NCI-H524 treated with DMSO at 0.1 percent for 48 hours (cell line): ENCODE measurements around the gene ABI2.
"Not testable (repeated sequence)": the region's sequence is repeated elsewhere in the genome, so short reads cannot be mapped to it uniquely, and the experiment has no call there.

ENCODE experiments used
- DNase-seq: peaks from one replicate; lab custom pipeline; 2025; lab: John Stamatoyannopoulos, UW

The ABI2 gene

GRCh38 chr2:203359450-203359849, 31.3 kb downstream of the ABI2 start:
- no peak for DNase-seq

DNA sequence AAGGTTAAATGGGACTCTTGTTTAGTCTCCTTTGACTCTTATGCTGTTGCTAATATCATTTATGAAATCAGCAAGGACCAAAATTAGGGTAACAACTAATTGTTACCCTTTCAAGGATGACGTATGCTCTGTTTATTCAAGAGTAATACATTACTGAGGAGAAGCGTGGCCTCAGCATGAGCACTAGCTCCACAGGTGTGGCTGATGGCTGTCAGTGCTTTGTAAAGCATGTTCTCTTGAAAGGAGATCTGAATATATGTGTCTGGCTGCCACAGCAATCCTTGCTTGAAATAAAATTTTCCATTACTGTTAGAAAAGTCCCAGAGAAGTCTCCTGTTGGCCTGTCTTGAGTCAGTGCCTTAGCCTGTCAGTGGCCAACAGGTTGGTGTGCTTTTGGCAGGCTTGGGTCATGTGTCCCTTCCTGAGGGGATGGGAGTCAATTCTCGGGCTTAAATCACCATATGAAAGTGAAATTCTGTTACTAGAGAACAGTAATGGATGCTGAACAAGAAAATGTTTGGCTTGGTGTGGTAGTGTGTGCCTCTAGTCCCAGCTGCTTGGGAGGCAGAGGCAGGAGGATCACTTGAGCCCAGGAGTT, 32.7 kb downstream of the ABI2 start:
- no peak for DNase-seq

- DNase-seq, result no peak
These were observed 33.3 kb downstream of the ABI2 start for GRCh38 chr2:203361495-203361894.

GRCh38 chr2:203361922-203362321, 33.7 kb downstream of the ABI2 start:
- no peak for DNase-seq

DNA sequence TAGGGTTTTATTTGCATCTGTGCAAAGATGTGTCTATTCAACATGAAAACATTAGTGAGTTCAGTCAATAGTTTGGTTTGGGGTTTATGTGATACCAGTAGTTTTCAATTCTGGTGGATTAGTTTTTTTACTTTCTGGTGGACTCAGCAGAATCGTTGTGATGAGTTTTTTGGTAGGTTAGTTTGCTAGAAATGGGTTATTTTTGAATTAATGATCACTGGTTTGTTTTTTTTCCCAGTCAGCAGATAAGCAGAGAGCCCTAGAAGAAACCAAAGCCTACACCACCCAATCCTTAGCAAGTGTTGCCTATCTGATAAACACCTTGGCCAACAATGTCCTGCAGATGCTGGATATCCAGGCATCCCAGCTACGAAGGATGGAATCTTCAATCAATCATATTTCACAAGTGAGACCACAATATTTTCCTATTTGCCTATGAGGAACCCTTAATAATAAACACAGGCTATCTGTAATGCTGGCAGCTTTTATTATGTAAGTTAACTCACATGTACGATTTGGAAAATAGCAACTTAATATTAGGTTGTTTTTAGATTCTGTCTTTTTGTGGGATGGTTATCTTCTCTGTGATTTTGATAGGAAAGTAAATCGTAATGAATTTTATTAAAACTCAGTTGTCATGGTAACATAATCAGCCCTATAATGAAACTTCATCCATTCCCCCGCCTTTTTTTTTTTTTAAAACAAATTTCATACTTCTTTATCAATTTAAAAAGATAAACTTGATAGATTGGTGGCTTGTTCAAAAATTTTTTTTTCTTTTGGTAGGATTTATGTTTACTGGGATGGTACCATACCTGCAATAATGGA, 38.7 kb downstream of the ABI2 start:
- DNase-seq, result no peak

GRCh38 chr2:203372706-203373105, 44.5 kb downstream of the ABI2 start:
- not testable (repeated sequence) for DNase-seq

DNA sequence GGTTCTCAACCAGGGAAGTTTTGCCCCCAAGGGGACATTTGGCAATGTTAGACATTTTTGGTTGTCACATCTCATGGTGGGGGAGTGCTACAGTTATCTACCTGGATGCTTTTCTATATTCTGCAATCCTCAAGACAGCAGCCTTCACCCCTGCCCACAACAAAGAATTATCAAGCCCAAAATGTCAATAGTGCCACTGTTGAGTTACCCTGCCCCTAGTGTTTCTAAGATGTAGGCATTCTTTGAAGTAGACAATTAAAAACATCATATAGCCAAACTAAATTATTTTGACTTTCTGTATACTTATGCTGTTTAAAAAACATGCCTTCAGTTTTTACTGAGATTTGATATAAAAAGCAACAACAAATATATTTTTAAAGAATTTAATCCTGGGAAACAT, 48.0 kb downstream of the ABI2 start:
- no peak for DNase-seq

GRCh38 chr2:203379156-203379555, 51.0 kb downstream of the ABI2 start:
- no peak for DNase-seq

DNA sequence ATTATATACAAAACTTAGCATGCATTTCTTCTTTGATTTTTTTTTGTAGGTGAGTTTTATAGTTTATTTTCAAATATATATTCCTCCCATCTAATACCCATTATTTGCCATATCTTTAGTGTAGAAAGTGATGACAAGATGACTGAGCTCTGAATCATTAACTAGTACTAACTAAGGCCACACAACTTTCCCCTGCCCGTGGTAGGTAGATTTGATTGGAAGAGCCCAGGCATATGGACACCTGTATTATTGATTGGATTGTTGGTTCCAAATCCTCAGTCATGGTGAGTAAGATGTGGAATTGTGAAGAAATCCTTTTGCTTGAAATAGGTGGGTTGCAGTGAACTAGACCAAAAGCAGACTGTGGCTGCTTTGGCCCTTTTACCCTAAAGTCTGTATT, 54.8 kb downstream of the ABI2 start:
- DNase-seq, result no peak

DNA sequence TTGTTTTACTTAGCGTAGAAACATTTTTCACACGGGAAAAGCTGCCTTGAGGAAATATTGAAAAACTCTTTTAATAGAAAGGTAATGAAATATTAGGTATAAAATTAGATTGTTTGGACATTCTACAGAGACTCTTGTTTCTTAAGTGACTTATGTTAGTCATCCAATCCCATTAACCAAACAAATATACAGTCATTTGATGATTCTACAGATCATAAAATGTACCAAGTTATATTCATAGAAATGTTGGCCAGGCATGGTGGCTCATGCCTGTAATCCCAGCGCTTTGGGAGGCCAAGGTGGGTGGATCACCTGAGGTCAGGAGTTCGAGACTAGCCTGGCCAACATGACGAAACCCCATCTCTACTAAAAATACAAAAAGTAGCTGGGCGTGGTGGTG, 60.0 kb downstream of the ABI2 start:
- not testable (repeated sequence) for DNase-seq

GRCh38 chr2:203394519-203395227, 66.5 kb downstream of the ABI2 start:
- DNase-seq, result no peak

- no peak for DNase-seq
These were observed 67.7 kb downstream of the ABI2 start for GRCh38 chr2:203395858-203396257.

DNA sequence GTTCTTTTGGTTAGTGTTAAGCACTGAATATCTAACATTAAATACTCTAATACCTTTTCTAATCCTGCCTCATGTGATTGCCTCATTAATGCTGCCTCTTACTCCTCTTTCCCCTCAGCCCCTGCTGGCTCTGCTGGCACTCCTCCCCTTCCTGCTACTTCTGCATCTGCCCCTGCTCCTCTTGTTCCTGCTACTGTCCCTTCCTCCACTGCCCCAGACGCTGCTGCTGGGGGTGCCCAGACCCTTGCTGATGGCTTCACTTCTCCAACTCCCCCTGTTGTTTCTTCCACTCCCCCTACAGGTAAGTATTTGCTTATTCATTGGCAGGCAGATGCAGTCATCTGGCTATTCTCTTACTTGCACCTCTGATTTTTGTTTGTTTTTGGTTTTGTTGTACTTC, 68.5 kb downstream of the ABI2 start:
- peak; percentile 32 for DNase-seq

DNA sequence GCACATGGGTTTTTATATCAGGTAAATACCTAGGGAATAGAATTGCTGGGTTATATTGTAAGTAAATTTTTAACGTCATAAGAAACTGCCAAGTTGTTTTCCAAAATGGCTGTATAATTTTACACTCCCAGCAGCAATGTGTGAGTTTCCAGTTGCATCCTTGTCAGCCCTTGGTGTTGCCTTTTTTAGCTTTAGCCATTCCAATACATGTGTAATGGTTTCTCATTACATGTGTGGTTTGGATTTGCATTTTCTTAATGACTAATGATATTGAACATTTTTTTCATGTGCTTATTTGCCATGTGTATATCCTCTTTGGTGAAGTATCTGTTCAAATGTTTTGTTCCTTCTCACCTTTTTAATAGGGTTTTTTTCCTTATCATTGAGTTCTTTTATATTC, 70.8 kb downstream of the ABI2 start:
- DNase-seq, result no peak

- DNase-seq, result no peak
These were observed 72.8 kb downstream of the ABI2 start for GRCh38 chr2:203400805-203401585.

GRCh38 chr2:203404996-203405395, 76.8 kb downstream of the ABI2 start:
- no peak for DNase-seq

GRCh38 chr2:203407496-203407895, 79.3 kb downstream of the ABI2 start:
- no peak for DNase-seq

DNA sequence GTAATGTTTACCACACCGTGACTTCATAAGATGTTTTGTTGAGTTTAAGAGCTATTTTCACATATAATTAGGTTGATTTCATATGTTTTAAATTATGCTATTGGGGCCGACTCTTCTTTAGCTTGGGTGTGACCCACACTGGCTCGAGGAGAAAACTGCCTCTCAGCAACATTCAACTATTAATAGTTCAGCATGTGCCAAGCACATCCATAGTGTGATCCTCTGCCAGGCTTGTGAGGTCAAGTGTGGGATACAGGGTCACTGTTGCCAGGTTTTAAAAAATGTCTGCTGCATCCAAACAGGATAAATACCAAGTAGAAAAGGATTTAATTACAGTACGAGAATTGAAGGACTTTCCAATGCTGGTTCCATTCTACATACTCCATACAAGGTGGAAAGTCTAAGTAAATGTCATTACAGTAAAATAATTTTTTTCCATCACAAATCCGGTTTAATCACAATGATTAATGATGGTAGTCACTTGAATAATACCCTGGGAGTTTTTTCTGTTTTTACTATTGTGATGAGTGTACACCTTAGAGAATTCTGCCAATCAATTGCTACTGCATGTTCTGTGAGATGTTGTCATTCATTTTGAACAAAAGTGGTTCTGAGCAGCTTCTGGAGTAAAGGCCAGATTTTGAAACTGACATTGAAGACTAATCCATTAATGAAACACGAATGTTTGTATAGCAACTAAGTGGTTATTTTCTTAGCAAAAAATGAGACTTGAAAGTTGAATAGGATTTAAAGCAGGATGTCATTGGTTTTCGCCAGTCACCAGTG, 84.5 kb downstream of the ABI2 start:
- DNase-seq, result no peak

GRCh38 chr2:203413796-203414195, 85.6 kb downstream of the ABI2 start:
- no peak for DNase-seq

DNA sequence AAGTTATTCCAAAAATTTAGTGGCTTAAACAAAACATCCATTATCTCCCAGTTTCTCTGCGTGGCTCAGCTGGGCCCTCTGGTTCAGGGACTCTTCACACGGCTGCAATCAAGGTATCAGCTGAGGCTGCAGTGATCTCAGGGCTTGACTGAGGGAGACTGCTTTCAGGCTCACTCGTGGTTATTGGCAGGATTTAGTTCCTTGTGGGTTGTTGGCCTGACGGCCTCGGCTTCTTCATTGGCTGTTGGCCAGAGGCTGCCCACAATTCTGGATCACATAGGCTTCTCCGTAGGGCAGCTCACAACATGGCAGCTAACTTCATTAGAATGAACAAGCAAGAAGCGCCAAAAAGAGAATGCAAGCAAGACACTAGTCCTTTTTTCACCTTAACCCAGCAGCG, 90.1 kb downstream of the ABI2 start:
- no peak for DNase-seq

DNA sequence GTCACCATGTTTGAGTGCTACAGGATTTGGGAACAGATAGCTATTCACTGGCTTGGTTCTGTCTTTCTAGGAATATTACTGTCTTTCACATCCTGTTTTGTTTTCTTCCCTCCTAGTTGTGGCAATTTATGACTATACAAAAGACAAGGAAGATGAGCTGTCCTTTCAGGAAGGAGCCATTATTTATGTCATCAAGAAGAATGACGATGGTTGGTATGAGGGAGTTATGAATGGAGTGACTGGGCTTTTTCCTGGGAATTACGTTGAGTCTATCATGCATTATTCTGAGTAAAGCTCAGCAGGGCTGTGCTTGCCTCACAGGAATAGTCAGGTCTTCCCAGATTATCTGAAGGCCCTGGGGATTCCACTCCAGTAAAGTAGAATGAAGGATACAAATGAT, 98.9 kb downstream of the ABI2 start:
- DNase-seq, result no peak

- not testable (repeated sequence) for DNase-seq
These were observed 101.4 kb downstream of the ABI2 start for GRCh38 chr2:203429643-203430042.
